Mucosa of descending colon (tissue), 3 donors: Measurements from ENCODE around the gene R3HDM2. TPM values are rescaled to one million over a fixed set of nuclear protein-coding genes. Genes with fewer than 3 reads are reported as not detected.
A peak's percentile ranks its signal among the peaks of the same experiment; 100 is the strongest.

Experiments used
- ATAC-seq: fragments of 200-7000 bp; cut with Tn5 transposase; one replicate; pipeline ENCODE4 v1.9.1; 2020; ENCODE audit warnings: mild to moderate bottlenecking, moderate library complexity
- DNase-seq, 3 donors: peaks; one replicate each; pipeline ENCODE4 v3.0.0-alpha.2; 2020
- H3K36me3 ChIP-seq: fragments of 200-600 bp; one replicate; pipeline ENCODE4 v1.8.0; 2021; ENCODE audit warnings: low read depth, mild to moderate bottlenecking
- H3K4me1 ChIP-seq: fragments of 200-600 bp; one replicate; pipeline ENCODE4 v1.8.0; 2021; ENCODE audit warnings: low read depth, mild to moderate bottlenecking
- H3K4me3 ChIP-seq: fragments of 200-600 bp; one replicate; pipeline ENCODE4 v1.8.0; 2021; ENCODE audit warnings: mild to moderate bottlenecking
- H3K9me3 ChIP-seq: fragments of 200-600 bp; one replicate; pipeline ENCODE4 v1.8.0; 2021; ENCODE audit warnings: mild to moderate bottlenecking
- CTCF ChIP-seq: fragments of 200-600 bp; IDR thresholded peaks from one replicate; pipeline ENCODE4 v1.8.0; 2022; ENCODE audit warnings: antibody characterized with exemption, mild to moderate bottlenecking
- intact Hi-C, 2 donors: fragments of 100-400 bp; cut with DNase I in 1 of 2; cut with micrococcal nuclease in 1 of 2; formaldehyde crosslinking; loops; one replicate each; pipeline versions ENCODE4 v1.11.0 to v1.11.1; 2022; cut with DNase I, micrococcal nuclease
- total RNA-seq, 3 donors: library from RNA; stranded (reverse); fragmentation: NEBNext Ultra II Directional in 2 of 3; extraction: Animal tissue kit (Norgen Biotek cat#: 25700) in 2 of 3; gene quantifications; one replicate each; pipeline versions ENCODE4 v1.2.1 to v1.2.4, GENCODE V29; 2021 to 2023
- donor health status: DM: no; HTN: no; CAD: no; lungs with moderate emphysema.
- donor health status: DM: no; HTN: no; CAD: no.
- donor health status: DM: no; HTN: yes; CAD: no.

Gene R3HDM2
- total RNA-seq, 3 donors from 2014 or later = 43.9 to 80.8 (median 80.6) TPM

- no peak overlapping the region for H3K4me3 ChIP-seq
- no peak for TF ChIP-seq CTCF
- H3K9me3 ChIP-seq = no peaks in the 10 kb centered on the region
- H3K36me3 ChIP-seq = no peaks in the 10 kb centered on the region
- peaks cover 23% of the 10 kb centered on the region for H3K4me1 ChIP-seq
- ATAC-seq = no peak
- intact Hi-C loops = no loop called here
- no peak for DNase-seq
Measured at GRCh38 chr12:57473886-57474285, 43.0 kb upstream of the R3HDM2 start.

GRCh38 chr12:57473392-57473791, 42.5 kb upstream of the R3HDM2 start:
- intact Hi-C loops = no loop called here
- Histone ChIP-seq H3K4me1 (peaks cover 23% of the 10 kb centered on the region), H3K4me3 (no peak overlapping the region), H3K36me3 (no peaks in the 10 kb centered on the region), H3K9me3 (no peaks in the 10 kb centered on the region)
- DNase-seq (peak in 1 of 3 donors; percentile 1), ATAC-seq (no peak)
- TF ChIP-seq CTCF = no peak

GRCh38 chr12:57472391-57472790, 41.5 kb upstream of the R3HDM2 start:
- DNase-seq (no peak), ATAC-seq (no peak)
- intact Hi-C loops = no loop called here
- no peak for TF ChIP-seq CTCF
- H3K36me3 ChIP-seq = no peaks in the 10 kb centered on the region
- no peak overlapping the region for H3K4me3 ChIP-seq
- no peaks in the 10 kb centered on the region for H3K9me3 ChIP-seq
- peaks cover 23% of the 10 kb centered on the region for H3K4me1 ChIP-seq

GRCh38 chr12:57471661-57472060, 40.8 kb upstream of the R3HDM2 start:
- DNase-seq (no peak), ATAC-seq (no peak)
- H3K4me1 ChIP-seq = peaks cover 23% of the 10 kb centered on the region
- no peaks in the 10 kb centered on the region for H3K36me3 ChIP-seq
- no peak for TF ChIP-seq CTCF
- H3K4me3 ChIP-seq = no peak overlapping the region
- intact Hi-C loops = no loop called here
- no peaks in the 10 kb centered on the region for H3K9me3 ChIP-seq

GRCh38 chr12:57470970-57471656, 40.3 kb upstream of the R3HDM2 start:
- no peak overlapping the region for H3K4me3 ChIP-seq
- peak; percentile 60 for ATAC-seq
- intact Hi-C loops = no loop called here
- DNase-seq = peak in 2 of 3 donors; percentile 58 to 64
- peaks cover 20% of the 10 kb centered on the region for H3K4me1 ChIP-seq
- no peak for TF ChIP-seq CTCF
- H3K9me3 ChIP-seq = no peaks in the 10 kb centered on the region
- H3K36me3 ChIP-seq = no peaks in the 10 kb centered on the region
